CD8-positive, alpha-beta memory T cell (primary cell): Measurements from ENCODE around the gene CBR3. TPM values are rescaled to one million over a fixed set of nuclear protein-coding genes. Genes with fewer than 3 reads are reported as not detected.

ENCODE experiments used
- CTCF ChIA-PET: fragments of 350-600 bp; sonication (Branson Sonifier 250); formaldehyde crosslinking; loops from one replicate; lab custom pipeline; 2021; ENCODE audit warnings: antibody characterized with exemption; lab: Charles Lee
- POLR2A ChIA-PET: fragments of 350-600 bp; sonication (Branson Sonifier 250); formaldehyde crosslinking; loops from one replicate; lab custom pipeline; 2021; ENCODE audit warnings: antibody characterized with exemption; lab: Charles Lee
- DNase-seq, 5 donors: peaks; one replicate each; pipeline versions ENCODE4 v3.0.0 to v3.0.0-alpha.2; 2020 to 2022; ENCODE audit warnings: mixed read lengths in 1 of 5
- H3K27ac ChIP-seq: one replicate; pipeline ENCODE4 v1.7.0; 2013; ENCODE audit warnings: low read depth, mild to moderate bottlenecking, low read length, moderate library complexity
- H3K27me3 ChIP-seq: 2 replicates; pipeline ENCODE4 v1.7.0; 2013; ENCODE audit warnings: low read length, mild to moderate bottlenecking; ENCODE audit not compliant: insufficient read depth, poor library complexity, severe bottlenecking
- H3K36me3 ChIP-seq: 2 replicates; pipeline ENCODE4 v1.7.0; 2013; ENCODE audit warnings: mild to moderate bottlenecking, low read length, moderate library complexity; ENCODE audit not compliant: insufficient read depth
- H3K4me1 ChIP-seq: 2 replicates; pipeline ENCODE4 v1.7.0; 2013; ENCODE audit warnings: mild to moderate bottlenecking, low read length, moderate library complexity; ENCODE audit not compliant: insufficient read depth
- H3K4me3 ChIP-seq: 2 replicates; pipeline ENCODE4 v1.7.0; 2013; ENCODE audit warnings: mild to moderate bottlenecking, low read length
- H3K9me3 ChIP-seq: 2 replicates; pipeline ENCODE4 v1.7.0; 2013; ENCODE audit warnings: mild to moderate bottlenecking, low read length
- H3K27ac Mint-ChIP-seq, 8 donors: one replicate each; pipeline ENCODE4 v1.8.0; 2020 to 2021; ENCODE audit warnings: mixed read lengths in 8 of 8, mild to moderate bottlenecking in 6 of 8, inconsistent platforms in 3 of 8, moderate library complexity in 3 of 8
- H3K27me3 Mint-ChIP-seq, 2 donors: one replicate each; pipeline ENCODE4 v1.8.0; 2020 to 2021; ENCODE audit warnings: mixed read lengths in 2 of 2, mild to moderate bottlenecking in 1 of 2, moderate library complexity in 1 of 2
- H3K36me3 Mint-ChIP-seq, 3 donors: one replicate each; pipeline ENCODE4 v1.8.0; 2020 to 2021; ENCODE audit warnings: mixed read lengths in 3 of 3, inconsistent platforms in 1 of 3, mild to moderate bottlenecking in 1 of 3
- H3K4me1 Mint-ChIP-seq, 3 donors: one replicate each; pipeline ENCODE4 v1.8.0; 2020 to 2021; ENCODE audit warnings: mixed read lengths in 3 of 3, inconsistent platforms in 1 of 3, mild to moderate bottlenecking in 1 of 3
- H3K4me3 Mint-ChIP-seq, 7 donors: one replicate each; pipeline ENCODE4 v1.8.0; 2020 to 2021; ENCODE audit warnings: mixed read lengths in 7 of 7, mild to moderate bottlenecking in 6 of 7, moderate library complexity in 4 of 7, inconsistent platforms in 2 of 7
- H3K9me3 Mint-ChIP-seq, 5 donors: one replicate each; pipeline ENCODE4 v1.8.0; 2020 to 2022; ENCODE audit warnings: mixed read lengths in 5 of 5, mild to moderate bottlenecking in 3 of 5, moderate library complexity in 2 of 5, inconsistent platforms in 1 of 5
- polyA plus RNA-seq: library from polyadenylated mRNA; unstranded; fragments of 300-500 nt; fragmentation: Illumina TruSeq; gene quantifications from one replicate; pipeline ENCODE4 v1.2.3, GENCODE V29; 2021
- total RNA-seq, 2 experiments: library from RNA; stranded (reverse); gene quantifications; one replicate each; pipeline ENCODE4 v1.2.3, GENCODE V29; 2021

The CBR3 gene
- total and polyA plus RNA-seq, 3 experiments from 2014 or later = 2.3 to 7.9 (median 7.6) TPM

GRCh38 chr21:36186506-36187399 is 51.9 kb downstream of the CBR3 start:
- H3K27me3 ChIP-seq = no peaks in the 10 kb centered on the region
- no peak overlapping the region for H3K4me3 ChIP-seq
- H3K9me3 ChIP-seq = no peaks in the 10 kb centered on the region
- H3K4me1 ChIP-seq = peaks cover 9% of the 10 kb centered on the region
- no peak for DNase-seq
- ChIA-PET CTCF (interaction anchor here (1.1 kb wide), 1 partner anchor 13 kb away, joined by 3 read pairs; no protein-coding TSS in a partner anchor), POLR2A (interaction anchor here (0.6 kb wide), 1 partner anchor 167 kb away, joined by 7 read pairs; no protein-coding TSS in a partner anchor)
- H3K27ac ChIP-seq = no peak overlapping the region
- peak overlapping the region in 2 of 8 donors; percentile 78 to 80 for H3K27ac Mint-ChIP-seq
- H3K4me1 Mint-ChIP-seq = peaks cover 0 to 10% (median 10%) of the 10 kb centered on the region in 3 donors
- no peaks in the 10 kb centered on the region for H3K36me3 ChIP-seq
- peaks cover 11 to 24% (median 12%) of the 10 kb centered on the region in 3 donors for H3K36me3 Mint-ChIP-seq
- no peaks in the 10 kb centered on the region for H3K9me3 Mint-ChIP-seq
- no peak overlapping the region for H3K4me3 Mint-ChIP-seq
- H3K27me3 Mint-ChIP-seq = no peaks in the 10 kb centered on the region

- POLR2A ChIA-PET = interaction anchor here (0.6 kb wide), 1 partner anchor 55 kb away, joined by 4 read pairs; no protein-coding TSS in a partner anchor
- Histone ChIP-seq H3K27me3 (no peaks in the 10 kb centered on the region), H3K27ac (no peak overlapping the region), H3K4me3 (no peak overlapping the region), H3K9me3 (no peaks in the 10 kb centered on the region), H3K36me3 (no peaks in the 10 kb centered on the region), H3K4me1 (peaks cover 9% of the 10 kb centered on the region)
- no peaks in the 10 kb centered on the region for H3K27me3 Mint-ChIP-seq
- H3K27ac Mint-ChIP-seq = peak overlapping the region in 3 of 8 donors; percentile 7 to 22 (median 17)
- no peak overlapping the region for H3K4me3 Mint-ChIP-seq
- CTCF ChIA-PET = interaction anchor here (1.3 kb wide), 1 partner anchor 21 kb away, joined by 3 read pairs; no protein-coding TSS in a partner anchor
- no peak for DNase-seq
- peaks cover 11 to 24% (median 11%) of the 10 kb centered on the region in 3 donors for H3K36me3 Mint-ChIP-seq
- H3K9me3 Mint-ChIP-seq = no peaks in the 10 kb centered on the region
- H3K4me1 Mint-ChIP-seq = peaks cover 0 to 10% (median 10%) of the 10 kb centered on the region in 3 donors
Observed at GRCh38 chr21:36188081-36188681, 53.3 kb downstream of the CBR3 start.

GRCh38 chr21:36188937-36189336 is 54.1 kb downstream of the CBR3 start:
- Mint-ChIP-seq H3K27me3 (no peaks in the 10 kb centered on the region), H3K27ac (no peak overlapping the region), H3K4me3 (no peak overlapping the region), H3K36me3 (peaks cover 11 to 22% (median 11%) of the 10 kb centered on the region in 3 donors), H3K4me1 (peaks cover 0 to 10% (median 10%) of the 10 kb centered on the region in 3 donors), H3K9me3 (no peaks in the 10 kb centered on the region)
- Histone ChIP-seq H3K4me1 (peaks cover 9% of the 10 kb centered on the region), H3K36me3 (no peaks in the 10 kb centered on the region), H3K9me3 (no peaks in the 10 kb centered on the region), H3K27me3 (no peaks in the 10 kb centered on the region), H3K4me3 (no peak overlapping the region), H3K27ac (no peak overlapping the region)
- DNase-seq = no peak
- ChIA-PET CTCF (interaction anchor here (1.2 to 1.5 kb wide), 3 partner anchors 20 to 132 kb away, joined by 3 to 4 read pairs (median 3); no protein-coding TSS in a partner anchor), POLR2A (no interaction called here)

GRCh38 chr21:36190736-36191135 is 55.9 kb downstream of the CBR3 start:
- no peaks in the 10 kb centered on the region for H3K36me3 ChIP-seq
- no peak overlapping the region for H3K4me3 ChIP-seq
- no peaks in the 10 kb centered on the region for H3K27me3 ChIP-seq
- POLR2A ChIA-PET = no interaction called here
- Mint-ChIP-seq H3K4me3 (no peak overlapping the region), H3K27me3 (no peaks in the 10 kb centered on the region), H3K36me3 (peaks cover 8 to 16% (median 9%) of the 10 kb centered on the region in 3 donors), H3K27ac (peak overlapping the region in 1 of 8 donors; percentile 12), H3K4me1 (peaks cover 0 to 10% (median 8%) of the 10 kb centered on the region in 3 donors), H3K9me3 (no peaks in the 10 kb centered on the region)
- no peaks in the 10 kb centered on the region for H3K9me3 ChIP-seq
- no peak for DNase-seq
- CTCF ChIA-PET = no interaction called here
- peaks cover 9% of the 10 kb centered on the region for H3K4me1 ChIP-seq
- H3K27ac ChIP-seq = no peak overlapping the region

GRCh38 chr21:36193200-36193599 is 58.3 kb downstream of the CBR3 start:
- Histone ChIP-seq H3K36me3 (no peaks in the 10 kb centered on the region), H3K27ac (no peak overlapping the region), H3K4me1 (peaks cover 9% of the 10 kb centered on the region), H3K9me3 (no peaks in the 10 kb centered on the region), H3K4me3 (no peak overlapping the region), H3K27me3 (no peaks in the 10 kb centered on the region)
- H3K9me3 Mint-ChIP-seq = no peaks in the 10 kb centered on the region
- H3K4me1 Mint-ChIP-seq = peaks cover 0 to 9% (median 7%) of the 10 kb centered on the region in 3 donors
- DNase-seq = no peak
- POLR2A ChIA-PET = no interaction called here
- peaks cover 0 to 1% of the 10 kb centered on the region in 2 donors for H3K27me3 Mint-ChIP-seq
- H3K4me3 Mint-ChIP-seq = no peak overlapping the region
- CTCF ChIA-PET = no interaction called here
- peaks cover 4 to 9% (median 9%) of the 10 kb centered on the region in 3 donors for H3K36me3 Mint-ChIP-seq
- peak overlapping the region in 1 of 8 donors; percentile 38 for H3K27ac Mint-ChIP-seq

GRCh38 chr21:36194024-36194423 is 59.1 kb downstream of the CBR3 start:
- no peak overlapping the region for H3K27ac Mint-ChIP-seq
- DNase-seq = no peak
- no peak overlapping the region for H3K4me3 Mint-ChIP-seq
- H3K27me3 Mint-ChIP-seq = peaks cover 0 to 1% of the 10 kb centered on the region in 2 donors
- no peaks in the 10 kb centered on the region for H3K9me3 Mint-ChIP-seq
- Histone ChIP-seq H3K4me3 (no peak overlapping the region), H3K27me3 (no peaks in the 10 kb centered on the region), H3K27ac (no peak overlapping the region), H3K4me1 (peaks cover 1% of the 10 kb centered on the region), H3K36me3 (no peaks in the 10 kb centered on the region), H3K9me3 (no peaks in the 10 kb centered on the region)
- ChIA-PET CTCF (no interaction called here), POLR2A (no interaction called here)
- H3K4me1 Mint-ChIP-seq = peaks cover 0 to 3% (median 2%) of the 10 kb centered on the region in 3 donors
- peaks cover 11 to 13% (median 12%) of the 10 kb centered on the region in 3 donors for H3K36me3 Mint-ChIP-seq

GRCh38 chr21:36195613-36196012 is 60.7 kb downstream of the CBR3 start:
- Histone ChIP-seq H3K27me3 (no peaks in the 10 kb centered on the region), H3K4me3 (no peak overlapping the region), H3K36me3 (no peaks in the 10 kb centered on the region), H3K9me3 (no peaks in the 10 kb centered on the region), H3K27ac (no peak overlapping the region), H3K4me1 (no peaks in the 10 kb centered on the region)
- peaks cover 0 to 4% (median 1%) of the 10 kb centered on the region in 3 donors for H3K4me1 Mint-ChIP-seq
- H3K36me3 Mint-ChIP-seq = peaks cover 12 to 24% (median 16%) of the 10 kb centered on the region in 3 donors
- DNase-seq = no peak
- H3K27ac Mint-ChIP-seq = peak overlapping the region in 1 of 8 donors; percentile 17
- H3K4me3 Mint-ChIP-seq = no peak overlapping the region
- H3K9me3 Mint-ChIP-seq = no peaks in the 10 kb centered on the region
- ChIA-PET CTCF (no interaction called here), POLR2A (no interaction called here)
- peaks cover 0 to 1% of the 10 kb centered on the region in 2 donors for H3K27me3 Mint-ChIP-seq
